Chondrocyte (in vitro differentiated cells): ENCODE results near the gene STX2. TPM values are rescaled to one million over a fixed set of nuclear protein-coding genes. Genes with fewer than 3 reads are reported as not detected.

Experiments used
- DNase-seq: peaks from one replicate; pipeline ENCODE4 v3.0.0; 2021; ENCODE audit warnings: mixed read lengths, low spot score
- H3K27ac Mint-ChIP-seq: one replicate; pipeline ENCODE4 v1.8.0; 2021; ENCODE audit warnings: mild to moderate bottlenecking, moderate library complexity, mixed read lengths; ENCODE audit not compliant: unreplicated experiment
- H3K27me3 Mint-ChIP-seq: 2 replicates; pipeline ENCODE4 v1.8.0; 2021; ENCODE audit warnings: low read depth, mixed read lengths
- H3K36me3 Mint-ChIP-seq: 2 replicates; pipeline ENCODE4 v1.8.0; 2021; ENCODE audit warnings: low read depth, mixed read lengths
- H3K4me1 Mint-ChIP-seq: 2 replicates; pipeline ENCODE4 v1.8.0; 2021; ENCODE audit warnings: low read depth, mild to moderate bottlenecking, mixed read lengths
- H3K4me3 Mint-ChIP-seq: one replicate; pipeline ENCODE4 v1.8.0; 2021; ENCODE audit warnings: mild to moderate bottlenecking, moderate library complexity, mixed read lengths; ENCODE audit not compliant: unreplicated experiment
- H3K9me3 Mint-ChIP-seq: 2 replicates; pipeline ENCODE4 v1.8.0; 2021; ENCODE audit warnings: low read depth, mixed read lengths
- total RNA-seq: library from RNA; stranded (reverse); gene quantifications from 3 replicates; pipeline ENCODE4 v1.2.1, GENCODE V29; 2021
- TF ChIP-seq, protein P1 (sequence below): fragments of 200-600 bp; sonication (generic); IDR thresholded peaks from 2 replicates; pipeline ENCODE4 v1.5.0; 2021; ENCODE audit warnings: antibody characterized with exemption, mild to moderate bottlenecking, moderate library complexity

Gene STX2
- total RNA-seq, 1 donor from 2014 or later = 40.4 TPM

DNA sequence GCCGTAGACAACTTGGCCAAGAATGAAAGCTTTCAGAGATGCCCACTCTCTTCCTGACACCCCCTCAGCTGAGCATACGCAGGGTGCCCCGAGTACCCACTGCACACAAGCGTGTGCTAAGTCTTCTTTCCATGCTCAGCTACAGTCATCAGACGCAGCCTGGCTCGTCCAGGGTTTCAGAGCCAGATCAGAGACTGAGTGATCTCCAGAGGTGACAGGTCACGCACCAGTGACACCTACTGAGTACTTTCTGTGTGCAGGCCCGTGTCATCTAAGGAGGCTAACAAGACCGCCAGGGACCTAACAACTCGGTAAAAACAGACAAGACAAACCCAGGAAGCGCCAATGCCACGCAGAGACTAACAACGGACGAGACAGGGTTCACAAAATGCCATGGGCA, 25.1 kb downstream of the STX2 start:
- no peak overlapping the region for H3K4me3 Mint-ChIP-seq
- no peaks in the 10 kb centered on the region for H3K27me3 Mint-ChIP-seq
- DNase-seq = no peak
- H3K4me1 Mint-ChIP-seq = no peaks in the 10 kb centered on the region
- no peaks in the 10 kb centered on the region for H3K9me3 Mint-ChIP-seq
- TF ChIP-seq, protein P1, sequence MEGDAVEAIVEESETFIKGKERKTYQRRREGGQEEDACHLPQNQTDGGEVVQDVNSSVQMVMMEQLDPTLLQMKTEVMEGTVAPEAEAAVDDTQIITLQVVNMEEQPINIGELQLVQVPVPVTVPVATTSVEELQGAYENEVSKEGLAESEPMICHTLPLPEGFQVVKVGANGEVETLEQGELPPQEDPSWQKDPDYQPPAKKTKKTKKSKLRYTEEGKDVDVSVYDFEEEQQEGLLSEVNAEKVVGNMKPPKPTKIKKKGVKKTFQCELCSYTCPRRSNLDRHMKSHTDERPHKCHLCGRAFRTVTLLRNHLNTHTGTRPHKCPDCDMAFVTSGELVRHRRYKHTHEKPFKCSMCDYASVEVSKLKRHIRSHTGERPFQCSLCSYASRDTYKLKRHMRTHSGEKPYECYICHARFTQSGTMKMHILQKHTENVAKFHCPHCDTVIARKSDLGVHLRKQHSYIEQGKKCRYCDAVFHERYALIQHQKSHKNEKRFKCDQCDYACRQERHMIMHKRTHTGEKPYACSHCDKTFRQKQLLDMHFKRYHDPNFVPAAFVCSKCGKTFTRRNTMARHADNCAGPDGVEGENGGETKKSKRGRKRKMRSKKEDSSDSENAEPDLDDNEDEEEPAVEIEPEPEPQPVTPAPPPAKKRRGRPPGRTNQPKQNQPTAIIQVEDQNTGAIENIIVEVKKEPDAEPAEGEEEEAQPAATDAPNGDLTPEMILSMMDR = no peak
- H3K36me3 Mint-ChIP-seq = peaks cover 18% of the 10 kb centered on the region
- H3K27ac Mint-ChIP-seq = no peak overlapping the region

DNA sequence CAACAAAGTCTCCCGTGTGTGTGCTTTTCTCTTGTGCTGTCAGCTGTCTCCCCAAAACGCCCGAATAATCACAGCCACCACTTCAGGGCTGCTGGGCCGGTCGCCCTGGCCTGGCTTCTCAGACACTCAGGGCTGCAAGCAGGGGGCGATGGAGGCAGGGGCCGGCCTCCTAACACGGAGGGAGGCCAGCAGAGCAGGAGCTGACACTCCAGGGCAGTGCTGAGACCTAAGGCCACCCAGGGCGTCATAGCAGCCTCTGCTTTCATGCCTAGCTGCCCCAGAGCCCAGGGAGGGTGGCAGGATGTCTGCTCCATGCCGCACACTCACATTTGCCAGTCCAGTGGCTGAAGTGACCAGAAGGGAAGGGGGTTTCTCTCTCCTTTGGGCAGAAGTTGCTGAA, 25.6 kb downstream of the STX2 start:
- no peaks in the 10 kb centered on the region for H3K27me3 Mint-ChIP-seq
- H3K27ac Mint-ChIP-seq = no peak overlapping the region
- H3K4me3 Mint-ChIP-seq = no peak overlapping the region
- no peaks in the 10 kb centered on the region for H3K9me3 Mint-ChIP-seq
- TF ChIP-seq, protein P1 = no peak
- no peak for DNase-seq
- no peaks in the 10 kb centered on the region for H3K4me1 Mint-ChIP-seq
- peaks cover 18% of the 10 kb centered on the region for H3K36me3 Mint-ChIP-seq

DNA sequence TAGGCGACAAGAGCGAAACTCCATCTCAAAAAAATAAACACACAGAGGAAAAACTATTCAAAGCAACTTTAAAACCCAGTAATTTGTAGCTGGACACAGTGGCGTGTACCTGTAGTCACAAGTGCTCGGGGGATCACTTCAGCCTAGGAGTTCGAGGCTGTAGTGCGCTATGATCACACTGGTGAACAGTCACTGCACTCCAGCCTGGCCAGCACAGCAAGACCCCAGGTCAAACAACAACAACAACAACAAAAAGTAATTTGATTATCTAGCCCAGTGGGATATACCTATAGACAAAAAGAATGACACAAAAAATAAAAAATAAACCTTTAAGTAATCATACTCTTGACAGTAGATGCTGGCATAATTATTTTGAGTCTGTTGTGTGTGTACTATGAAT, 29.3 kb downstream of the STX2 start:
- TF ChIP-seq, protein P1 = no peak
- H3K27me3 Mint-ChIP-seq = no peaks in the 10 kb centered on the region
- H3K36me3 Mint-ChIP-seq = peaks cover 38% of the 10 kb centered on the region
- DNase-seq = no peak
- no peaks in the 10 kb centered on the region for H3K4me1 Mint-ChIP-seq
- no peak overlapping the region for H3K4me3 Mint-ChIP-seq
- H3K9me3 Mint-ChIP-seq = no peaks in the 10 kb centered on the region
- no peak overlapping the region for H3K27ac Mint-ChIP-seq

DNA sequence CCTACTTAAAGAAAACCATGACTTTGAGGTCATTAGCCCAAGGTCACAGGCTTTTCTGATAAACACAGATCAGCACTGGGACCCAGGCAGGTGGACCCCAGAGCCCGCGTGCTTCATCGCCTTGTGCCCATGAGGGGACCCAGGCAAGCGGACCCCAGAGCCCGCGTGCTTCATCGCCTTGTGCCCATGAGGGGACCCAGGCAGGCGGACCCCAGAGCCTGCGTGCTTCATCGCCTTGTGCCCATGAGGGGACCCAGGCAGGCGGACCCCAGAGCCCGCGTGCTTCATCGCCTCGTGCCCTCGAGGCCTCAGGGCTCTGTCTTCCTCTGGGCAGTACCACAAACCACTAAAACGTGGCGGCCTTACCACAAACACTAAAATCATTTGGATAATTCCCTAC, 31.7 kb downstream of the STX2 start:
- H3K4me1 Mint-ChIP-seq = peaks cover 7% of the 10 kb centered on the region
- H3K36me3 Mint-ChIP-seq = peaks cover 47% of the 10 kb centered on the region
- no peaks in the 10 kb centered on the region for H3K27me3 Mint-ChIP-seq
- no peak for DNase-seq
- no peak overlapping the region for H3K4me3 Mint-ChIP-seq
- TF ChIP-seq, protein P1 = no peak
- H3K27ac Mint-ChIP-seq = no peak overlapping the region
- no peaks in the 10 kb centered on the region for H3K9me3 Mint-ChIP-seq

DNA sequence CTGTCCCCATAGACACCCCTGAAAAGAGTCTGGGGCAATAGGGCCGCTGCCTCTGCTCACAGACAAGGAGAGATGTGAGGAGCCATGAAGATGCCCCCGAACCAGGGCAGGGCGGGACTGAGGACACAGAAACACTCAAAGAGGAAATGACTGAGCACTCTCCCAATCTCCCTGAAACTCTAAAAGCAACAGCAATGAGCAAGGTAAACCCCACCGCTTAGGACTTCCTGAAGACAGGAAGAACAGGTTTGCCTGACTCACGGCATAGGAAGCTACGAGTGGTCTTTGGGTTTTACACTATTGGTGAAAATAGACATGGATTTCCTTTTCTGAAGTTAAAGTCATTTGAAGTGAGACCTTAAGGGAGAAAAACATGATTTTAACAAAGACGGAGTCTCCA, 32.5 kb downstream of the STX2 start:
- peaks cover 7% of the 10 kb centered on the region for H3K4me1 Mint-ChIP-seq
- H3K27me3 Mint-ChIP-seq = no peaks in the 10 kb centered on the region
- no peak overlapping the region for H3K27ac Mint-ChIP-seq
- H3K36me3 Mint-ChIP-seq = peaks cover 43% of the 10 kb centered on the region
- TF ChIP-seq, protein P1 = no peak
- no peaks in the 10 kb centered on the region for H3K9me3 Mint-ChIP-seq
- no peak for DNase-seq
- no peak overlapping the region for H3K4me3 Mint-ChIP-seq
